Measurements from ENCODE around the gene AP4B1. TPM values are rescaled to one million over a fixed set of nuclear protein-coding genes. Genes with fewer than 3 reads are reported as not detected.

AP4B1 gene
- total and polyA plus RNA-seq, 2 experiments from 2014 or later = 9.8 to 11.1 TPM

GRCh38 chr1:113890816-113891215, 13.8 kb downstream of the AP4B1 start:
- Histone ChIP-seq H3K9me2 (replicated peaks; ENCODE audit: insufficient read depth) (no peaks in the 10 kb centered on the region), H3K27ac (no peak overlapping the region), H3K9me3 (ENCODE audit: low read depth) (no peaks in the 10 kb centered on the region), H3K4me1 (ENCODE audit: insufficient read depth) (no peaks in the 10 kb centered on the region), H3K79me2 (no peaks in the 10 kb centered on the region), H2AFZ (no peak overlapping the region), H3K36me3 (replicated peaks; ENCODE audit: insufficient read depth, low read depth) (no peaks in the 10 kb centered on the region), H4K20me1 (ENCODE audit: insufficient read depth, poor library complexity, severe bottlenecking) (no peaks in the 10 kb centered on the region), H3K27me3 (no peaks in the 10 kb centered on the region), H3K4me2 (no peak overlapping the region), H3K4me3 (no peak overlapping the region)
- DNase-seq (ENCODE audit: low spot score) = no peak
- WGBS (ENCODE audit: low lambda C conversion rate, missing lambda C conversion rate) = 73% methylated on average over 2 of the region's 2 CpGs
- no peak for TF ChIP-seq EZH2phosphoT487 (IDR thresholded peaks at IDR 0.05; ENCODE audit: low read depth, severe bottlenecking, unreplicated experiment)
- TF ChIP-seq CTCF (IDR thresholded peaks at IDR 0.05; ENCODE audit: poor library complexity) = no peak
- no peak for TF ChIP-seq EZH2 (IDR thresholded peaks at IDR 0.05; ENCODE audit: borderline replicate concordance)

- H3K4me2 ChIP-seq = no peak within 1 kb of the TSS
- H3K27me3 ChIP-seq = no peaks in the 10 kb centered on the region
- H3K79me2 ChIP-seq = no peaks in the 10 kb centered on the region
- H4K20me1 ChIP-seq (ENCODE audit: insufficient read depth, poor library complexity, severe bottlenecking) = no peaks in the 10 kb centered on the region
- H3K4me1 ChIP-seq (ENCODE audit: insufficient read depth) = no peaks in the 10 kb centered on the region
- no peaks in the 10 kb centered on the region for H3K36me3 ChIP-seq (replicated peaks; ENCODE audit: insufficient read depth, low read depth)
- TF ChIP-seq EZH2 (IDR thresholded peaks at IDR 0.05; ENCODE audit: borderline replicate concordance) (no peak), CTCF (IDR thresholded peaks at IDR 0.05; ENCODE audit: poor library complexity) (no peak), EZH2phosphoT487 (IDR thresholded peaks at IDR 0.05; ENCODE audit: low read depth, severe bottlenecking, unreplicated experiment) (no peak)
- WGBS (ENCODE audit: low lambda C conversion rate, missing lambda C conversion rate) = 76% methylated on average over 6 of the region's 6 CpGs
- H3K9me2 ChIP-seq (replicated peaks; ENCODE audit: insufficient read depth) = no peaks in the 10 kb centered on the region
- H2AFZ ChIP-seq = no peak within 1 kb of the TSS
- no peak within 1 kb of the TSS for H3K4me3 ChIP-seq
- DNase-seq (ENCODE audit: low spot score) = no peak
- H3K27ac ChIP-seq = peak within 1 kb of the TSS; percentile 35
- no peaks in the 10 kb centered on the region for H3K9me3 ChIP-seq (ENCODE audit: low read depth)
Observed at GRCh38 chr1:113887402-113888175, 17.0 kb downstream of the AP4B1 start, which contains the start of gene BCL2L15. Gene BCL2L15, minus strand, starts transcription at chr1:113887581. Its CDS starts 206 bp downstream, at chr1:113887375.

GRCh38 chr1:113886417-113887401, 17.9 kb downstream of the AP4B1 start:
- Histone ChIP-seq H3K36me3 (replicated peaks; ENCODE audit: insufficient read depth, low read depth) (no peaks in the 10 kb centered on the region), H3K9me3 (ENCODE audit: low read depth) (no peaks in the 10 kb centered on the region), H3K4me2 (no peak overlapping the region), H3K79me2 (no peaks in the 10 kb centered on the region), H3K4me3 (no peak overlapping the region), H3K27ac (peak overlapping the region; percentile 35), H2AFZ (no peak overlapping the region), H3K9me2 (replicated peaks; ENCODE audit: insufficient read depth) (no peaks in the 10 kb centered on the region), H3K4me1 (ENCODE audit: insufficient read depth) (no peaks in the 10 kb centered on the region), H3K27me3 (no peaks in the 10 kb centered on the region), H4K20me1 (ENCODE audit: insufficient read depth, poor library complexity, severe bottlenecking) (no peaks in the 10 kb centered on the region)
- TF ChIP-seq EZH2 (IDR thresholded peaks at IDR 0.05; ENCODE audit: borderline replicate concordance) (no peak), CTCF (IDR thresholded peaks at IDR 0.05; ENCODE audit: poor library complexity) (no peak), EZH2phosphoT487 (IDR thresholded peaks at IDR 0.05; ENCODE audit: low read depth, severe bottlenecking, unreplicated experiment) (no peak)
- WGBS (ENCODE audit: low lambda C conversion rate, missing lambda C conversion rate) = 87% methylated on average over 17 of the region's 17 CpGs
- no peak for DNase-seq (ENCODE audit: low spot score)
